ENCODE data around the gene LCAT. TPM values are rescaled to one million over a fixed set of nuclear protein-coding genes. Genes with fewer than 3 reads are reported as not detected.

Gene LCAT
- total and polyA plus RNA-seq, 2 experiments from 2014 or later = 13.7 to 18.9 TPM

DNA sequence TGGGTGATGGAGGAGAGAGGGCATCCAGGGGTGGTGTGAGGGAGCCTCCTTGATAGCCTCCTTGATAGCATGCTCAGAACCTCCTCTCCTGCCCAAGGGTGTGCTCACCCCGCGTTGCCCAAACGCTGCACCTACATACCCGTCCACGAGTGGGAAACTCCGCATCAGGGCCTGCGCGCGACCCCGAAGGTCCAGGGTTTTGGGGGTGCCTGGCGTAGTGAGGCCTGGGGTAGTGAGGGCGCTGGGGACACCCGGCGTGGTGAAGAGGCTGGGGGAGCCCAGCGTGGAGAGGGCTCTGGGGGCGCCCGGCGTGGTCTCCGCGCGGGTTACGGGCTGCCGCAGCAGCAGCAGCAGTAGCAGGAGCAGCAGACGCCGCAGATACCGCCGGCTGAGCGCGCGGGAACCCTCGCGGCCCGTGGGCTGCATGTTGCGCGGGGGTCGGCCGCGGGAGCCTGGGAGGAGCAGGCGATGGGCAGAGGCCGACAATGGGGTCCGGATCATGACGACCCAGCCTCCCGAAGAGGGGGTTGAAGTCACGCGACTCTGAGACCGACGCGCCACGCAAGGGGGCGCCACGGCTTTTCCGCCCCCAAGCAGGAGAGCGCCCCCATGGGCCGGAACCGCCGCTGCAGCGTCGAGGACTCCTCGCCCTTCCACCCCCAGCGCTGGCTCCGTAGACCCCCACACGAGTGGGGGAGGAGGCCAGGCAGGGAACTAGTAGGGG lies 36.2 kb upstream of the LCAT start, which contains the start of gene DPEP3 (continued):
- TF ChIP-seq, protein P1, sequence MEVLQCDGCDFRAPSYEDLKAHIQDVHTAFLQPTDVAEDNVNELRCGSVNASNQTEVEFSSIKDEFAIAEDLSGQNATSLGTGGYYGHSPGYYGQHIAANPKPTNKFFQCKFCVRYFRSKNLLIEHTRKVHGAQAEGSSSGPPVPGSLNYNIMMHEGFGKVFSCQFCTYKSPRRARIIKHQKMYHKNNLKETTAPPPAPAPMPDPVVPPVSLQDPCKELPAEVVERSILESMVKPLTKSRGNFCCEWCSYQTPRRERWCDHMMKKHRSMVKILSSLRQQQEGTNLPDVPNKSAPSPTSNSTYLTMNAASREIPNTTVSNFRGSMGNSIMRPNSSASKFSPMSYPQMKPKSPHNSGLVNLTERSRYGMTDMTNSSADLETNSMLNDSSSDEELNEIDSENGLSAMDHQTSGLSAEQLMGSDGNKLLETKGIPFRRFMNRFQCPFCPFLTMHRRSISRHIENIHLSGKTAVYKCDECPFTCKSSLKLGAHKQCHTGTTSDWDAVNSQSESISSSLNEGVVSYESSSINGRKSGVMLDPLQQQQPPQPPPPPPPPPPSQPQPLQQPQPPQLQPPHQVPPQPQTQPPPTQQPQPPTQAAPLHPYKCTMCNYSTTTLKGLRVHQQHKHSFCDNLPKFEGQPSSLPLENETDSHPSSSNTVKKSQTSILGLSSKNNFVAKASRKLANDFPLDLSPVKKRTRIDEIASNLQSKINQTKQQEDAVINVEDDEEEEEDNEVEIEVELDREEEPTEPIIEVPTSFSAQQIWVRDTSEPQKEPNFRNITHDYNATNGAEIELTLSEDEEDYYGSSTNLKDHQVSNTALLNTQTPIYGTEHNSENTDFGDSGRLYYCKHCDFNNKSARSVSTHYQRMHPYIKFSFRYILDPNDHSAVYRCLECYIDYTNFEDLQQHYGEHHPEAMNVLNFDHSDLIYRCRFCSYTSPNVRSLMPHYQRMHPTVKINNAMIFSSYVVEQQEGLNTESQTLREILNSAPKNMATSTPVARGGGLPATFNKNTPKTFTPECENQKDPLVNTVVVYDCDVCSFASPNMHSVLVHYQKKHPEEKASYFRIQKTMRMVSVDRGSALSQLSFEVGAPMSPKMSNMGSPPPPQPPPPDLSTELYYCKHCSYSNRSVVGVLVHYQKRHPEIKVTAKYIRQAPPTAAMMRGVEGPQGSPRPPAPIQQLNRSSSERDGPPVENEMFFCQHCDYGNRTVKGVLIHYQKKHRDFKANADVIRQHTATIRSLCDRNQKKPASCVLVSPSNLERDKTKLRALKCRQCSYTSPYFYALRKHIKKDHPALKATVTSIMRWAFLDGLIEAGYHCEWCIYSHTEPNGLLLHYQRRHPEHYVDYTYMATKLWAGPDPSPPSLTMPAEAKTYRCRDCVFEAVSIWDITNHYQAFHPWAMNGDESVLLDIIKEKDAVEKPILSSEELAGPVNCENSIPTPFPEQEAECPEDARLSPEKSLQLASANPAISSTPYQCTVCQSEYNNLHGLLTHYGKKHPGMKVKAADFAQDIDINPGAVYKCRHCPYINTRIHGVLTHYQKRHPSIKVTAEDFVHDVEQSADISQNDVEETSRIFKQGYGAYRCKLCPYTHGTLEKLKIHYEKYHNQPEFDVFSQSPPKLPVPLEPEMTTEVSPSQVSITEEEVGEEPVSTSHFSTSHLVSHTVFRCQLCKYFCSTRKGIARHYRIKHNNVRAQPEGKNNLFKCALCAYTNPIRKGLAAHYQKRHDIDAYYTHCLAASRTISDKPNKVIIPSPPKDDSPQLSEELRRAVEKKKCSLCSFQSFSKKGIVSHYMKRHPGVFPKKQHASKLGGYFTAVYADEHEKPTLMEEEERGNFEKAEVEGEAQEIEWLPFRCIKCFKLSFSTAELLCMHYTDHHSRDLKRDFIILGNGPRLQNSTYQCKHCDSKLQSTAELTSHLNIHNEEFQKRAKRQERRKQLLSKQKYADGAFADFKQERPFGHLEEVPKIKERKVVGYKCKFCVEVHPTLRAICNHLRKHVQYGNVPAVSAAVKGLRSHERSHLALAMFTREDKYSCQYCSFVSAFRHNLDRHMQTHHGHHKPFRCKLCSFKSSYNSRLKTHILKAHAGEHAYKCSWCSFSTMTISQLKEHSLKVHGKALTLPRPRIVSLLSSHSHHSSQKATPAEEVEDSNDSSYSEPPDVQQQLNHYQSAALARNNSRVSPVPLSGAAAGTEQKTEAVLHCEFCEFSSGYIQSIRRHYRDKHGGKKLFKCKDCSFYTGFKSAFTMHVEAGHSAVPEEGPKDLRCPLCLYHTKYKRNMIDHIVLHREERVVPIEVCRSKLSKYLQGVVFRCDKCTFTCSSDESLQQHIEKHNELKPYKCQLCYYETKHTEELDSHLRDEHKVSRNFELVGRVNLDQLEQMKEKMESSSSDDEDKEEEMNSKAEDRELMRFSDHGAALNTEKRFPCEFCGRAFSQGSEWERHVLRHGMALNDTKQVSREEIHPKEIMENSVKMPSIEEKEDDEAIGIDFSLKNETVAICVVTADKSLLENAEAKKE (CRISPR knock-in tag; IDR thresholded peaks at IDR 0.05) = no peak
- TF ChIP-seq ZNF331 (CRISPR knock-in tag; IDR thresholded peaks at IDR 0.05; ENCODE audit: low read depth) = no peak

DNA sequence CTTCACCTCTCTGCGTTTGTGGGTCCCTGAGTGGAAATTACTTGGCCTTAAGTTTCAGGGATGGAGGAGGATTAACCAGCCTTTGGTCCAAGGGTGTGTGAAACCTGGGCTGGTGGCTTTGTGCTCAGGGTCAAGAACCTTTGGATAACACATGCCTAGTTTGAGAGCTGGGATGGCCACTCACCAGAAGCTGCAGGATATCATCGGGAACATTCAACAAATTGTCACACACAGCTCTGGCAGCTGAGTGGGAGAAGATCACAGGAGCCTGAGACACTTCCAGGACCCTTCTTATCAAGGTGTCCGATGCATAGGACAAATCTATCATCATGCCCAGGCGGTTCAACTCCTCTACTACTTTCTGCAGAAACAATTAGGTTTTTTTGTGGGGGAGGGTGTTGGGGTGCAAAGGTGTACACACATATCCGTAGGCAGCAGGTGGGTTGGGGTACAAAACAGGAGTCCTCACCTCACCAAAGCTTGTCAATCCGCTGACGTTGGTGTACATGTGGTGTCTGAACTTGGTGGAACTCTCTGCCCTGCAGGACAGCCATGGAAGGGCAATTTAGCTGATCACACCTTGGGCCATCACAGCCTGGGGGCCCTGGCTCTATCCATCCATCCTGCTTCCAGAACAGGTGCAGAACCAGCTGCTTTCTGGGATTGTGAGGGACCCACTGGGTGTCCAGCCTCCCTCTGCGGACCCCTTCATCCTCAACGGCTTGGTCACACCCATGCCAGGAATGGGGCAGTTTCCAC lies 33.7 kb upstream of the LCAT start:
- ATAC-seq (no peak), DNase-seq (ENCODE audit: low spot score) (no peak)
- H3K36me3 ChIP-seq (ENCODE audit: insufficient read depth) = no peaks in the 10 kb centered on the region
- H3K79me2 ChIP-seq (replicated peaks; ENCODE audit: insufficient read depth) = no peaks in the 10 kb centered on the region
- Mint-ChIP-seq H3K27me3 (ENCODE audit: insufficient read depth, low read depth, poor library complexity) (peaks cover 9% of the 10 kb centered on the region), H3K4me3 (no peak overlapping the region), H3K4me1 (no peaks in the 10 kb centered on the region; the same call in 2 of the 3 replicates), H3K36me3 (ENCODE audit: low read depth) (no peaks in the 10 kb centered on the region), H3K27ac (no peak overlapping the region), H3K9me3 (peaks cover 3% of the 10 kb centered on the region)
- no peaks in the 10 kb centered on the region for H3F3A ChIP-seq (replicated peaks; ENCODE audit: low read depth)
- H2AFZ ChIP-seq = no peak overlapping the region
- no peaks in the 10 kb centered on the region for H3K9me2 ChIP-seq (ENCODE audit: insufficient read depth)
- no peak overlapping the region for H3K4me3 ChIP-seq
- H3K4me1 ChIP-seq (ENCODE audit: insufficient read depth) = no peaks in the 10 kb centered on the region
- H3K27ac ChIP-seq (ENCODE audit: low read depth) = no peak overlapping the region
- no peaks in the 10 kb centered on the region for H4K20me1 ChIP-seq (replicated peaks; ENCODE audit: insufficient read depth)
- H3K4me2 ChIP-seq = no peak overlapping the region
- no peaks in the 10 kb centered on the region for H3K27me3 ChIP-seq (ENCODE audit: insufficient read depth)
- TF ChIP-seq, protein P1 (CRISPR knock-in tag; IDR thresholded peaks at IDR 0.05) = no peak

Measured in GM23338 (cell line).